ENCODE measurements around the gene FKBP14.
"Not testable (repeated sequence)": the region's sequence is repeated elsewhere in the genome, so short reads cannot be mapped to it uniquely, and the experiment has no call there.

Gene FKBP14

GRCh38 chr7:29975561-29975960, 50.9 kb downstream of the FKBP14 start:
- H3K9ac ChIP-seq = no peak overlapping the region
- H4K20me1 ChIP-seq = no peaks in the 10 kb centered on the region
- no peaks in the 10 kb centered on the region for H3K36me3 ChIP-seq
- no peaks in the 10 kb centered on the region for H3K4me1 ChIP-seq
- no peak overlapping the region for H3K27ac ChIP-seq
- no peaks in the 10 kb centered on the region for H3K9me3 ChIP-seq (replicated peaks in 1 of 11)
- H3K27me3 ChIP-seq = no peaks in the 10 kb centered on the region
- no peak for TF ChIP-seq Cebpa-rat (IDR thresholded peaks at IDR 0.05)
- no peak overlapping the region for H3K4me2 ChIP-seq
- H3K4me3 ChIP-seq = no peak overlapping the region

- Histone ChIP-seq H3K4me2 (no peak overlapping the region), H4K20me1 (no peaks in the 10 kb centered on the region)
- no peak for TF ChIP-seq Cebpa-rat (IDR thresholded peaks at IDR 0.05)
These were observed 52.2 kb downstream of the FKBP14 start for GRCh38 chr7:29974286-29974685.

GRCh38 chr7:29972315-29972669, 54.2 kb downstream of the FKBP14 start:
- Histone ChIP-seq H3K36me3 (no peaks in the 10 kb centered on the region), H3K27me3 (no peaks in the 10 kb centered on the region), H3K4me1 (no peaks in the 10 kb centered on the region), H4K20me1 (no peaks in the 10 kb centered on the region), H3K9me3 (replicated peaks in 1 of 11) (peaks cover 0 to 5% (median 0%) of the 10 kb centered on the region in 11 experiments; a peak in 1 of 22 replicates), H3K4me2 (no peak overlapping the region), H3K27ac (no peak overlapping the region), H3K4me3 (no peak overlapping the region), H3K9ac (no peak overlapping the region)
- no peak for TF ChIP-seq Cebpa-rat (IDR thresholded peaks at IDR 0.05)

More at GRCh38 chr7:29974286-29974685, 52.2 kb downstream of the FKBP14 start:
- Histone ChIP-seq H3K9ac (no peak overlapping the region), H3K9me3 (replicated peaks in 1 of 11) (no peaks in the 10 kb centered on the region), H3K4me3 (no peak overlapping the region), H3K36me3 (no peaks in the 10 kb centered on the region), H3K27me3 (no peaks in the 10 kb centered on the region), H3K4me1 (no peaks in the 10 kb centered on the region), H3K27ac (no peak overlapping the region)

GRCh38 chr7:29971566-29972314, 54.8 kb downstream of the FKBP14 start:
- Histone ChIP-seq H3K9me3 (replicated peaks in 1 of 11) (peaks cover 0 to 6% (median 0%) of the 10 kb centered on the region in 11 experiments; a peak in 1 of 22 replicates), H3K4me2 (no peak overlapping the region), H4K20me1 (no peaks in the 10 kb centered on the region), H3K27me3 (no peaks in the 10 kb centered on the region), H3K36me3 (no peaks in the 10 kb centered on the region), H3K27ac (no peak overlapping the region), H3K9ac (no peak overlapping the region), H3K4me1 (no peaks in the 10 kb centered on the region), H3K4me3 (no peak overlapping the region)
- no peak for TF ChIP-seq Cebpa-rat (IDR thresholded peaks at IDR 0.05)

GRCh38 chr7:29970158-29970557, 56.3 kb downstream of the FKBP14 start:
- no peak overlapping the region for H3K9ac ChIP-seq
- peaks cover 0 to 6% (median 0%) of the 10 kb centered on the region in 11 experiments; a peak in 1 of 22 replicates for H3K9me3 ChIP-seq (replicated peaks in 1 of 11)
- H3K27me3 ChIP-seq = no peaks in the 10 kb centered on the region
- H3K27ac ChIP-seq = no peak overlapping the region
- H3K4me3 ChIP-seq = no peak overlapping the region
- TF ChIP-seq Cebpa-rat (IDR thresholded peaks at IDR 0.05) = no peak
- no peaks in the 10 kb centered on the region for H3K4me1 ChIP-seq
- no peak overlapping the region for H3K4me2 ChIP-seq
- H4K20me1 ChIP-seq = no peaks in the 10 kb centered on the region
- H3K36me3 ChIP-seq = no peaks in the 10 kb centered on the region

- Histone ChIP-seq H3K9me3 (replicated peaks in 1 of 11) (peaks cover 0 to 6% (median 0%) of the 10 kb centered on the region in 11 experiments; a peak in 1 of 22 replicates), H3K36me3 (no peaks in the 10 kb centered on the region), H3K9ac (no peak overlapping the region), H4K20me1 (no peaks in the 10 kb centered on the region), H3K4me1 (no peaks in the 10 kb centered on the region), H3K4me3 (no peak overlapping the region), H3K27me3 (no peaks in the 10 kb centered on the region), H3K27ac (no peak overlapping the region), H3K4me2 (no peak overlapping the region)
- TF ChIP-seq Cebpa-rat (IDR thresholded peaks at IDR 0.05) = no peak
These were observed 56.8 kb downstream of the FKBP14 start for GRCh38 chr7:29969738-29970137.

GRCh38 chr7:29968683-29969395, 57.7 kb downstream of the FKBP14 start:
- Histone ChIP-seq H3K4me2 (no peak overlapping the region), H3K27ac (no peak overlapping the region), H4K20me1 (no peaks in the 10 kb centered on the region), H3K9me3 (replicated peaks in 1 of 11) (peaks cover 0 to 6% (median 0%) of the 10 kb centered on the region in 11 experiments; a peak in 1 of 22 replicates), H3K27me3 (no peaks in the 10 kb centered on the region), H3K4me3 (no peak overlapping the region), H3K9ac (no peak overlapping the region), H3K36me3 (no peaks in the 10 kb centered on the region), H3K4me1 (no peaks in the 10 kb centered on the region)
- TF ChIP-seq Cebpa-rat (IDR thresholded peaks at IDR 0.05) = no peak

- no peak for TF ChIP-seq Cebpa-rat (IDR thresholded peaks at IDR 0.05)
- no peak overlapping the region for H3K4me2 ChIP-seq
- no peak overlapping the region for H3K9ac ChIP-seq
- H3K27ac ChIP-seq = no peak overlapping the region
- no peaks in the 10 kb centered on the region for H3K36me3 ChIP-seq
- no peaks in the 10 kb centered on the region for H4K20me1 ChIP-seq
- no peaks in the 10 kb centered on the region for H3K27me3 ChIP-seq
- no peak overlapping the region for H3K4me3 ChIP-seq
- no peaks in the 10 kb centered on the region for H3K4me1 ChIP-seq
- peaks cover 0 to 6% (median 0%) of the 10 kb centered on the region in 11 experiments; a peak in 2 of 22 replicates for H3K9me3 ChIP-seq (replicated peaks in 1 of 11)
These were observed 61.5 kb downstream of the FKBP14 start for GRCh38 chr7:29965030-29965429.

GRCh38 chr7:29962035-29962434, 64.5 kb downstream of the FKBP14 start:
- Histone ChIP-seq H3K27me3 (no peaks in the 10 kb centered on the region), H3K27ac (no peak overlapping the region), H3K4me1 (no peaks in the 10 kb centered on the region), H3K4me2 (no peak overlapping the region), H3K9me3 (replicated peaks in 1 of 11) (no peaks in the 10 kb centered on the region; a peak in 2 of 22 replicates), H4K20me1 (no peaks in the 10 kb centered on the region), H3K36me3 (no peaks in the 10 kb centered on the region), H3K9ac (no peak overlapping the region), H3K4me3 (no peak overlapping the region)
- TF ChIP-seq Cebpa-rat (IDR thresholded peaks at IDR 0.05) = no peak

- not testable (repeated sequence) for H3K36me3 ChIP-seq; H3K9me3 ChIP-seq (replicated peaks in 1 of 11); H3K9ac ChIP-seq; H3K27ac ChIP-seq; H3K4me1 ChIP-seq; H3K4me2 ChIP-seq; H4K20me1 ChIP-seq; H3K27me3 ChIP-seq; H3K4me3 ChIP-seq
These were observed 64.9 kb downstream of the FKBP14 start for GRCh38 chr7:29961611-29962010.

Data from BLaER1 treated with 17β-estradiol and CSF1 and Interleukin-3, amounts not matched to agents 10 nM and 100 nM (cell line).